ENCODE data around the gene KHDC4.

Gene KHDC4

GRCh38 chr1:155961937-155962336, 27.7 kb upstream of the KHDC4 start:
- no peak for TF ChIP-seq ZNF274 (IDR thresholded peaks at IDR 0.05; ENCODE audit: low read depth, low read length)

GRCh38 chr1:155960081-155960745, 26.0 kb upstream of the KHDC4 start:
- H3K4me3 ChIP-seq (ENCODE audit: low read length), result no peak overlapping the region; the same call in 1 of the 2 replicates
- no peak for TF ChIP-seq ZNF274 (IDR thresholded peaks at IDR 0.05; ENCODE audit: low read depth, low read length)

More at GRCh38 chr1:155961937-155962336, 27.7 kb upstream of the KHDC4 start:
- H3K4me3 ChIP-seq (ENCODE audit: low read length), result no peak overlapping the region

- no peak for TF ChIP-seq ZNF274 (IDR thresholded peaks at IDR 0.05; ENCODE audit: low read depth, low read length)
- H3K4me3 ChIP-seq (ENCODE audit: low read length), result no peak overlapping the region
Observed at GRCh38 chr1:155957411-155957915, 23.2 kb upstream of the KHDC4 start.

GRCh38 chr1:155954645-155955044, 20.4 kb upstream of the KHDC4 start:
- TF ChIP-seq ZNF274 (IDR thresholded peaks at IDR 0.05; ENCODE audit: low read depth, low read length), result no peak
- no peak overlapping the region for H3K4me3 ChIP-seq (ENCODE audit: low read length)

- H3K4me3 ChIP-seq (ENCODE audit: low read length), result no peak overlapping the region
- no peak for TF ChIP-seq ZNF274 (IDR thresholded peaks at IDR 0.05; ENCODE audit: low read depth, low read length)
Observed at GRCh38 chr1:155952505-155952890, 18.3 kb upstream of the KHDC4 start.

- H3K4me3 ChIP-seq (ENCODE audit: low read length), result no peak overlapping the region
- TF ChIP-seq ZNF274 (IDR thresholded peaks at IDR 0.05; ENCODE audit: low read depth, low read length), result no peak
Observed at GRCh38 chr1:155951753-155952504, 17.7 kb upstream of the KHDC4 start.

- no peak for TF ChIP-seq ZNF274 (IDR thresholded peaks at IDR 0.05; ENCODE audit: low read depth, low read length)
- no peak overlapping the region for H3K4me3 ChIP-seq (ENCODE audit: low read length)
Observed at GRCh38 chr1:155950829-155951228, 16.6 kb upstream of the KHDC4 start.

GRCh38 chr1:155947741-155948140, 13.5 kb upstream of the KHDC4 start:
- no peak for TF ChIP-seq ZNF274 (IDR thresholded peaks at IDR 0.05; ENCODE audit: low read depth, low read length)

GRCh38 chr1:155947292-155947691, 13.1 kb upstream of the KHDC4 start:
- no peak for TF ChIP-seq ZNF274 (IDR thresholded peaks at IDR 0.05; ENCODE audit: low read depth, low read length)
- H3K4me3 ChIP-seq (ENCODE audit: low read length), result no peak overlapping the region

More at GRCh38 chr1:155947741-155948140, 13.5 kb upstream of the KHDC4 start:
- no peak overlapping the region for H3K4me3 ChIP-seq (ENCODE audit: low read length)

- peak overlapping the region; percentile 19; the same call in 1 of the 2 replicates for H3K4me3 ChIP-seq (ENCODE audit: low read length)
- TF ChIP-seq ZNF274 (IDR thresholded peaks at IDR 0.05; ENCODE audit: low read depth, low read length), result no peak
Observed at GRCh38 chr1:155946633-155947219, 12.5 kb upstream of the KHDC4 start.

GRCh38 chr1:155944444-155944799, 10.2 kb upstream of the KHDC4 start:
- TF ChIP-seq ZNF274 (IDR thresholded peaks at IDR 0.05; ENCODE audit: low read depth, low read length), result no peak
- H3K4me3 ChIP-seq (ENCODE audit: low read length), result no peak overlapping the region

- TF ChIP-seq ZNF274 (IDR thresholded peaks at IDR 0.05; ENCODE audit: low read depth, low read length), result no peak
Observed at GRCh38 chr1:155942578-155943141, 8.4 kb upstream of the KHDC4 start.

GRCh38 chr1:155941845-155942531, 7.8 kb upstream of the KHDC4 start:
- TF ChIP-seq ZNF274 (IDR thresholded peaks at IDR 0.05; ENCODE audit: low read depth, low read length), result no peak
- no peak overlapping the region for H3K4me3 ChIP-seq (ENCODE audit: low read length)

More at GRCh38 chr1:155942578-155943141, 8.4 kb upstream of the KHDC4 start:
- H3K4me3 ChIP-seq (ENCODE audit: low read length), result no peak overlapping the region

Measured in GM08714 (cell line).